Measurements from ENCODE around the gene KHK.

KHK gene

DNA sequence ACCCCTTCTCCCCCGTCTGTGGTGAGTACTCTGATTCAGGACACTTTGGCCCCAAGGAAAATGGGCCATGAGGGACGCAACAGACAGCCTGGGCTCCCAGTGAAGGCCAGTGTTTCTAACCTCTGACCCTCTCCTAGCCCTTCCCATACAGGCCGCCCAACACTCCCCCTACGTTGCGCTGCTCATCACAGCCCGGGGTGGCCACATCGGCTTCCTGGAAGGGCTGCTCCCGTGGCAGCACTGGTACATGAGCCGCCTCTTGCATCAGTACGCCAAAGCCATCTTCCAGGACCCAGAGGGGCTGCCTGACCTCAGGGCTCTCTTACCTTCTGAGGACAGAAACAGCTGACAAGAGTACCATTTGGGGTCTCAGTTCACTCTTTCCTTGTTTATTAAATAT lies 43.8 kb downstream of the KHK start:
- no peak for DNase-seq

DNA sequence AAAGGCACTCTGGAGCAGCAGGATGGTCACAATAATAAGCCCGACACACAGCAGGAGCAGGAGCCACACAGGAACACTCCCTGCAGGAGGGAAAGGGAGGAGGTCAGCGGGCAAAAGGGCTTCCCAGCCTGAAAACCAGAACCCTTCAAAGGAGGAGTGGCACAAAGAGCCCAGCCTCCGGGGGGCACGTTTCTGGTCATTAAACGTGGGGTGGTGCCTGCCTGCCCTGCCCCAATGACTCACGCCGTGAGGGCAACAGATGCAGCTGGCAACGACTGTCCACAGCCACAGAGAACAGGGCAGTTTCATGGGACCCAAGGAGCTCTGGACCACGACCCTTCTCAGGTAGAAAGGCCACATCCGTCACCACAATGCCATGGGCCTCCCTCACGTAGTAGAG lies 44.9 kb downstream of the KHK start:
- no peak for DNase-seq

DNA sequence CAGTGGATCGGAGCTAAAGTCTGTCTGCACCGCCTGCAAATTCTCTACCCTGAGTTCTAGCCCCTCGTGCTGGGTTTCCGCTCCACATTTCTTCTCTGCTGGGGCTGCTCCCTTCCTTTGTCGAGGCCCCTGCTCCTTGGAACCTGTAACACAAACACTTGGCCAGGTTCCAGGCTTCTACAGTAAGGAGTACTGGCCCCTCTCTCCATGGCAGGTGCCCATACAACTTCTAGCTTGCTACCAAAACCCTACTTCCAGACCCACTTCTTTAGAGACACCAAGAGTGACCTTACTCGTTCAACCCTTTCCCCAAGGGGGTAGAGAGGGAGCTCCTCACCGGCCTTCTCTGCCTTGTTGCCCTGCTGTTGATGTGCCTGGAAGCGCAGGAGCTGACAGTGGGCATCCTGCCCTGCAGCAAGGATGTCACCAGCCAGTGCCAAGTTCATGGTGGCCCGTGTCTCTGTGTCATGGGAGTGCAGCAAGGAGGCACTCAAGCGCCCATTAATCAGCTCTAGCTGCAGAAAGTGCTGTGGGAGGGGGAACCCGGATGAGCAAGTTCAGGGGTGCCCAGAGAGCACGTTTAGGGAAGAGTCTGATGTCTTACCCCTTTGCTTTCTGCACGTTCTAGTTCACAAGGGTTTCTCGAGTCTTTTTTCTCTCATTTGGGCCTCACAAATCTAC lies 46.8 kb downstream of the KHK start:
- no peak for DNase-seq

DNA sequence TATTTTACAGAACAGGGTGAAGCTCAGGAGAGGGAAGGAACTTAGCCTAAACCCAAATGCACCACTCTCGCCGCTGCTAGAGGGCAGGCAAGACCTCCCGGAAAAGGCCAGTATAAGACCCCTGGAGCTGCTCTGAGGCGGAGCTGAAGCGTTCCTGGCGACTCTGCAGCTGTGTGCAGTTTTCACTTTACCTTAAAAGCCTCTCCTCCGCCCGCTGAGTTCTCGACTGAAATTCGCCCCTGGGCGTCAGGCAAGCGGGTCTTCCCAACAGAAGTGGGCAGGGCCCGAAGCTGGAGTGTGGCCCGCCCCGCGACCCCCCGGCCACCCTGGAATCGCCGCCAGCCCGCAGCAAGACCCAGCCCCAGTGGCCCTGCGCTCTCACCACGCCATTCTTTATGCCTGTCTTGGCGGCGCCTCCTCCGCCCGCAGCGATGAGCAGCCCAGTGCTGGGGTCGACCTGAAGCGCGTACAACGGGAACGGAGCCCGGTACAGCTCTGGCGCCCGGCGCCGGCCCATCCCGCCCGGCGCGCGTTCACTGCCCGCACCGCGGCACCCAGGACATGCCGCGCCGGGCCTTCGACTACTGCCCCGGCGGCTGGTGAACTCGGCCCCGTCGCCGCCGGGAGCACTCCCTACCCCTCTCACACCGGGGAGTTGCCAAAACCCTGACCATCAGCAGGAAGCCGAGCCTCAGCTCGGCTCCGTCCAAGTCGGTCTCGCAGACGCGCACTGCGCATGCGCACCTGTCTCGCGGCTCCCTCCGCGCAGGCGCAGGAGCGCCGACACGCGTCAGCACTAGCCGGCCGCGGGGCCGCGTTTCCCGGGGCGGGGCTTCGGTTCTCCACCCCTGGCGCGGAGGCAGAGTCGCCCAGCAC lies 47.6 kb downstream of the KHK start, which contains the start of gene PREB:
TSS of gene PREB (minus strand) at position 732 of the 876 bp plus-strand sequence. CDS start at position 517, 215 bp downstream.
- DNase-seq = peak; percentile 98

DNA sequence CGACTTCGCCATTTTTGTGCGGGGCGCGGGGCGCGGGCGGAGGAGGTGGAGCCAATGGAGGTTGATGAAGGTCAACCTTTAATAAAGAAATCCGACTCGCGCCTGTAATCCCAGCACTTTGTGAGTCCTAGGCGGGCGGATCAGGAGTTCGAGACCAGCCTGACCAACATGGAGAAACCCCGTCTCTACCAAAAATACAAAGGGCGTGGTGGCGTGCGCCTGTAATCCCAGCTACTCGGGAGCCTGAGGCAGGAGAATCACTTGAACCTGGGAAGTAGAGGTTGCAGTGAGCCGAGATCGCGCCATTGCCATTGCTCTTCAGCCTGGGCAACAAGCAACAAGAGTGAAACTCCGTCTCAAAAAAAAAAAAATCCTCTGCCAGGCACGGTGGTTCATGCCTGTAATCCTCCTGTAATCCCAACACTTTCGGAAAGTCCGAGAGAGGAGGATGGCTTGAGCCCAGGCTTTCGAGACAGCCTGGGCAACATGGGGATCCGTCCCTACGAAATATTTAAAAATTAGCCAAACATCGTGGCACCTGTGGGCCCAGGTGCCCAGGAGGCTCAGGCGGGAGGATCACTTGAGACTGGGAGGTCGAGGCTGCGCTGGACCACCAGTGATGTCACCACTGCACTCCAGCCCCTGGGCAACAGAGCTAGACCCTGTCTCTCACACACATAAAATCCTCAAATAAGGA lies 48.4 kb downstream of the KHK start:
- DNase-seq = no peak

DNA sequence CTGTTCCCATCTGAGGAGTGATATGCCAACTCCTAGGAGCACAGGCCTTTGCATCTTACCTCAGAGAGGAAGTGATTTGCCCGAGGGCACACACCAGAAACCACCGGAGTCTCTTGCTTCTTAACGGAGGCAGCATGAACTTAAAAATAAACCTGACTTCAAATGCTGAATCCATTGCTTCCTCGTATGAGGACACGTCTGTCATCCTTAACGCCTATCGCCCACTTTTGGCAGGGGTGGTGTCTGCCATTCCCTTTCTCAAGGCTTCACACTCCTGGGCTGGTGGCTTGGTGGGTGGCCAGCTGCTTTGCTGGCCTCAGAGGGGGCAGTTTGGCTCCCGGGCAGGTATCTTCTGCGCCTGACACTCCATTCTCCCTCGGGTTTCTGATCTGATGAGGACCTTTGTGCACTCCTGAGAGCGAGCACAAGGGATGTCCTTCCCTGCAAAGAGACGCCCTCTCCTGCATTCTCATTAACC lies 48.9 kb downstream of the KHK start:
- DNase-seq = no peak

DNA sequence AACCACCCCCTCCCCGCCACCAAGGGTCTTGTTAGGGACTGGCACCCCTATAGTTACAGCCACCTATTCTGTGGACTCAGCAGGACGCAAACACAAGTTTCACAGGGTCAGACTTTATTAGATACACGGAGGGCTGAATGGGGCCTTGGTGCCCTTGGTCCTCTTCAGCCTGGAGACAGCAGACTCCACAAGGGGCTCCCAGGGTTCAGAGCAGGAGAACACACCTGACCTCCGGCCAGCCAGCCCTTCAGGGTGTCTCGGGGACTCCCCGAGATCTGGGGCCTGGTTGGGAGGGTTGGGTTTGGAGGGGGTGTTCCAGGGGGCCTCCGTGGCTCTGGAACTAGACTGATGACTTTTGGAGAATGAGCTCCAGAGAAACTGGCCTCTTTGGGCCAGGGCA lies 50.2 kb downstream of the KHK start:
- DNase-seq = no peak

DNA sequence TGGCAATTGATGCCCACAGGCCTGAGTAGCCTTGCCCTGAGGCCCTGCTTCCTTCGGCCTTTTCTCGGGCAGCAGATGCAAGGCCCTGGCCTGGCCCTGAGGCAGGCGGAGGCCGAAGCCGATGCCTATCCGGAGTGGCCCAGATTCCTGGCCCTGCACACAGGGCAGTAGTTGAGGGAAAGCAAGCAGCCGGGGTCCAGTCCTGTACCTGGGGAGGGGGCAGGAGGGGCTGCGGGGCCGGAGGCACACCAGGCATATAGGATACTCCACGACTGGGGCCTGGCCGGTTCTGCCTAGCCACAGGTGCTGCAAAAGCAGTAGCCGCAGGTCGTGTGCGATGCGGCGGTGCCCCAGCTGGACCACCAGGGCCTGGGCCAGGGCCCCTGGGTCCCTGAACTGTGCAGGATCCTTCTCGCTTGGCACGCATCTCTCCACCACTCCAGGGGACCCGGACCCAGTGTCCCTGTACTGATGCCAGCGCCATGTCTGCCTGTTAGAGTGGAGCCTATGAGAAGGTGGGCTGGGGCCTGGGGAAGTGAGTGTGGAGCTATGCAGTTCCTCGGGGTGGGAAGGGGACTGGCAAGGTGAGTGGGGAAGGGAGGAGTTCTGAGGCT lies 50.9 kb downstream of the KHK start:
- no peak for DNase-seq

DNA sequence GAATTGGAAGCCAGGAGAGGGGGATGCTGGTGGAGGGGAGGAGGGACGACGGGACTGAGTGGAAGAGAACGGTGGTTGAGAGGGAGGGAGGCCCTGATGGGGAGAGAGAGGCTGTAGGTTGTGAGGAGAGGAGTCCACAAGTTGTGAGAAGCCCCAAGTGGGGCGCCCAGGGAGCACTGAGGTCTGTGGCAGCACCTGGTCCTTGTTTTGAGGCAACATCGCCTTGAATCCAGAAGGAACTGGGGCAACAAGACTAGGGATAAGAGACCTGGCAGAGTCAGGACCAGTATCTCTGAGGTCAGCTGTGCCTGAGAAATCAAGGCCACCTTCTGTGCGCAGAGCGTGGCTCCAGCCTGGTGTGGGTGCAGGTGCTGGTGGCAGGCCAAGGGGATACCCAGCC lies 51.5 kb downstream of the KHK start:
- DNase-seq = no peak

DNA sequence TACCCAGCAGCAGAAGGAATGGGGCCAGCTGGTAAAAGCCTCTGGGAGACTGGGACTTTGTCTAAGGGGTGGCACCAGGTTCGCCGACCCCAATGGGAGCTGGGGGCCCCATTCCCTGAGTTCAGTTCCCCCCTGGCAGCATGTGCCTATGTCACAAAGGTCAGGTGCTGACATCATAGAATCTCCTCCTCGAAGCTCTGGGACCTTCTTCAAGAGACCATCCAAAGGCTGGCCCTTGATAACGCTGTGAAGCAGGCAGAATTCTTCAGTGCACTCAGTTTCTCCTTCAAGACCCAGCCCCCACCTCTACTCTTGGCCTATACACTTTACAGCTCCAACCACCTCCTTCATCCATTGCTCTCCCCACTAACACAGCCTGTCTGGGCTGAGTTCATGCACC lies 52.7 kb downstream of the KHK start, which contains the start of gene PRR30:
TSS of gene PRR30 (minus strand) at position 101 of the 400 bp plus-strand sequence. CDS start 1,081 bp downstream, outside the sequence.
- DNase-seq = no peak

DNA sequence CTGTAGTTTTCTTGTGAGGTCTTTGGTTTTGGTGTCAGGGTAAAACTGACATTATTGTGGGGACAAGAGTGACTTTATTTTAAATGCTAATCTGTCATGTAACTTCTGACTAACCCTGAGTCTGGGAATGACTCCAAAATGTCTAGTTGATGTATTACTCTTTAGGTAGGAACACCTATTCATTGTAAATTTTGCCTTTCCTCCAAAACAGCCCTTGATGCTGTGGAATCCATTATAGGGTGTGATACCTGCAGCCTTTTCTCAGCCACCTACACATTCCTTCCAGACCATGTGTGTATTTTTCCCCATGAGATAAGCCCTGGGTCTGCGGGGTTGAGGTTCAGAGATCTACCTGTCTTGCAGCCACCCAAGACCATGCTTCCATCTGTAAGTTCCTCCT lies 56.7 kb downstream of the KHK start:
- DNase-seq = no peak

DNA sequence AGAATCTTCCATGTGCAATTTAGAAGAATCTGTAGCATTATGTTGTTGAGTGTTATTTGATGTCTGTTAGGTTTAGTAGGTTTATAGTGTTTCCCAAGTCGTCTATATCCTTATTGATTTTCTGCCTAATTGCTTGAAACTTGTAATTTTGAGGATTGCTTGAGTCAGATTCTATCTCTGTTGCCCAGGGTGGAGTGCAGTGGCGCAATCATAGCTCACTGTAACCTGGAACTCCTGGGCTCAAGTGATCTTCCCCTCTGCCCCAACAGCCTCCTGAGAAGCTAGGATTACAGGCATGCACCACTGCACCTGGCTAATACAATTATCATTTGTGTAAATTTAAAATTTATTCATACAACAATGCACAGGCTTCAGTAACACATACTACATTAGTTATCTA lies 59.1 kb downstream of the KHK start:
- DNase-seq = no peak

DNA sequence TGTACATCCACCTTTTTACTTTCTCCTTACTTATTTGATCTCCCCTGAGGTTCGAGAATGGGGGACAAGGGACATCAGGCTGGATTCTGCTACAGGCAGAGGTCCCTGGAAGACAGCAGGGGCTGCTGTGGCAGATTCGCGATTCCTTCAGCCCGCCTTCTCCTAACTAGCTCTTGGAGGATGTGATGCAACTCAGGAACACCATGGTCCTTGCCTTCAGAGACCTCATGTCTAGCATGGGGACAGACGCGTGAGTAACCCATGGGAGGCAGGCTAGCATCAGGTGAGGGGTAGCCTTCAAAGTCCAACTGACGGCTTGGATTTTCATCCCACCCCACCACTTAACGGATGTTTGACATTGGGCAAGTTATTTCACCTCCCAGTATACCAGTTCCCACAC lies 61.4 kb downstream of the KHK start:
- DNase-seq = no peak

DNA sequence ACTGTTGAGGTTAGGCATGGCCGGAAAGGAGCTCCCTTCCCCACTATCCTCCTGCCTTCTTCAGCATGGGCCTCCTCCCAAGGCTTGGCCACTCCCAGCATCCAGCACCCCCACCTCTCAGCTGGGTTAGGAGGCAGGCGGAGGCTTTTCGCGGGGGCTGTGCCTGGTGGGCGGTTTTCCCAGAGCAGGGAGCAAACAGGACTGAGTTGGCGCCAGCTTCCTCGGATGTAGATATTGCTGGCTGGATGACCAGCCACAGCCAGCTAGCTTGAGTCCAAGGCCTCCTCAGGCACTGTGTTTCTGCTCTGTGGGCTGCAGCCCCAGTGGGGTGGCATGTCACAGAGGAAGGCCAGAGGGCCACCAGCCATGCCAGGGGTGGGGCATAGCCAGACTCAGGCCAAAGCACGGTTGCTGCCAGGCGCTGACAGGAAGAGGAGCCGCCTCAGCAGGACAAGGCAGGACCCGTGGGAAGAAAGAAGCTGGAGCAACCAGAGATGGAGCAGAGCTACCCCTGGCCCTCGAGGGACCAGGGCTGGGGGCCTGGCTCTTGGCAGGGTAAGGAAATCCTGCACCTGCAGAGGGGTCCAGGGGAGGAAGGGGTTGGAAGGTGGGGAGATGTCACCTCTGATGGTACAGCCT lies 62.3 kb downstream of the KHK start, which contains the start of gene TCF23:
TSS of gene TCF23 (plus strand) at position 204 of the 639 bp plus-strand sequence. CDS start at position 334, 130 bp downstream.
- DNase-seq = peak; percentile 48

DNA sequence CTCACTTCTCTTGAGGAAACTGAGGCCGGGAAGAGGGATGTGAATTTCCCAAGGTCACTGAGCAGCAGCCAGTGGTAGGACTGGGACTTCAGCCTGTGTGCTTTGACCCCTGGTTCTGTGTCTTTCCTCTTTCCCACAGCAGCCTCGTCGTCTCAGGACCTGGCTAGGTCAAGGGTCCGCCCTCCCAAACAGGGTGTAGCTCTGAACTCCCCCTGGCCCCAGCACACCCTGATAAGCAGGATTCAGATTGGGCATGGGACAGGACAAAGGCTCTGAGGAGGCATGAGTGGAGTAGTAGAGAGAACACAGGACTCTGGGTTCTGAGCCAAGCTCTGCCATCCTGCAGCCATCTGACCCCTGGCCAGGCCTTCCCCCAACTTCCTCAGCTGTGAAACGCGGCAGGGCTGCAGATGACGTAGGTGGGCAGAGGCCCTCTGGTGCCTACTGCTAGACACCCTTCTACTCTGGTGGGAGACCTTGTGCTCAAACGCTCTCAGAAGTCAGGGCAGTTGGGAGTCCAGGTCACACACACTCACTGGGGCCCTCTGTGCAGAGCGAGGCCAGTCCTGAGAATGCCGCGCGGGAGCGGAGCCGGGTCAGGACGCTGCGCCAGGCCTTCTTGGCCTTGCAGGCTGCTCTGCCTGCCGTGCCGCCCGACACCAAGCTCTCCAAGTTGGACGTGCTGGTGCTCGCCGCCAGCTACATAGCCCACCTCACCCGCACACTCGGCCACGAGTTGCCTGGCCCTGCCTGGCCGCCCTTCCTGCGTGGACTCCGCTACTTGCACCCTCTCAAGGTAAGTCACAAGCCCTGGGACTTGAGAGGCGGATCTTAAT lies 63.2 kb downstream of the KHK start:
- DNase-seq = no peak

Data from right hindlimb (tissue), 1 donor.